Ishikawa (cell line): ENCODE results near the gene EIF4E1B.

ENCODE experiments used
- CEBPB ChIP-seq: IDR thresholded peaks from 2 replicates; pipeline ENCODE4 v1.6.1; 2012
- CREB1 ChIP-seq: IDR thresholded peaks from 2 replicates; pipeline ENCODE4 v1.6.1; 2012; ENCODE audit warnings: low read depth
- EGR1 ChIP-seq: IDR thresholded peaks from 2 replicates; pipeline ENCODE4 v1.6.1; 2012
- EP300 ChIP-seq: IDR thresholded peaks from 2 replicates; pipeline ENCODE4 v1.6.1; 2012; ENCODE audit warnings: borderline replicate concordance
- FOXM1 ChIP-seq: IDR thresholded peaks from 2 replicates; pipeline ENCODE4 v1.6.1; 2012; ENCODE audit warnings: low read depth, borderline replicate concordance
- NFIC ChIP-seq: IDR thresholded peaks from 2 replicates; pipeline ENCODE4 v1.6.1; 2012
- RAD21 ChIP-seq: IDR thresholded peaks from 2 replicates; pipeline ENCODE4 v1.6.1; 2012; ENCODE audit warnings: low read depth
- TAF1 ChIP-seq: IDR thresholded peaks from 2 replicates; pipeline ENCODE4 v1.6.1; 2012; ENCODE audit warnings: low read depth, mild to moderate bottlenecking
- TCF12 ChIP-seq: IDR thresholded peaks from 2 replicates; pipeline ENCODE4 v1.6.1; 2012; ENCODE audit warnings: low read depth
- TEAD4 ChIP-seq: IDR thresholded peaks from 2 replicates; pipeline ENCODE4 v1.6.1; 2012
- YY1 ChIP-seq: IDR thresholded peaks from 2 replicates; pipeline ENCODE4 v1.6.1; 2012; ENCODE audit warnings: low read depth
- ZBTB7A ChIP-seq: IDR thresholded peaks from 2 replicates; pipeline ENCODE4 v1.6.1; 2012; ENCODE audit warnings: low read depth
- TF ChIP-seq, protein P1 (sequence below): IDR thresholded peaks from 2 replicates; pipeline ENCODE4 v1.6.1; 2012
- TF ChIP-seq, protein P2 (sequence below): IDR thresholded peaks from 2 replicates; pipeline ENCODE4 v1.6.1; 2012
- TF ChIP-seq, protein P3 (sequence below): IDR thresholded peaks from 2 replicates; pipeline ENCODE4 v1.6.1; 2012; ENCODE audit warnings: low read depth, mild to moderate bottlenecking

EIF4E1B gene

DNA sequence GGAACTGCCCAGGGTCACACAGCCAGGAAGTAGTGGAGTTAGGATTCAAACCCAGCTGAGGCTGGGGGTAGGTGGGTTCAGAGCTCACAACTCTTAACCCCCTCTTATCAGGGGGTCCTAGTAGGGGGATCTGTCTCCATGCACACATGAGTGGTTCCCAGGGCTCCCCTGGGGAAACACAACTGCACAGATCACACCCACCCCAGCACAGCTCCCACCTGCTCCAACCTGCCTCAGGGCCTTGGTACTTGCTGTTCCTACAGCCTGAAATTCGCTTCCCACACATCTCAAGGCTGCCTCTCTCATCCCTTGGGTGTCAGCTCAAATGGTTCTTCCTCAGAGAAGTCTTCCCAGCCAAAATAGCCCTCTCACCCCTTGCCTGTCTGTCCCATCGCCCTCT, 5.0 kb upstream of the EIF4E1B start:
- no peak for TF ChIP-seq NFIC
- no peak for TF ChIP-seq EP300

DNA sequence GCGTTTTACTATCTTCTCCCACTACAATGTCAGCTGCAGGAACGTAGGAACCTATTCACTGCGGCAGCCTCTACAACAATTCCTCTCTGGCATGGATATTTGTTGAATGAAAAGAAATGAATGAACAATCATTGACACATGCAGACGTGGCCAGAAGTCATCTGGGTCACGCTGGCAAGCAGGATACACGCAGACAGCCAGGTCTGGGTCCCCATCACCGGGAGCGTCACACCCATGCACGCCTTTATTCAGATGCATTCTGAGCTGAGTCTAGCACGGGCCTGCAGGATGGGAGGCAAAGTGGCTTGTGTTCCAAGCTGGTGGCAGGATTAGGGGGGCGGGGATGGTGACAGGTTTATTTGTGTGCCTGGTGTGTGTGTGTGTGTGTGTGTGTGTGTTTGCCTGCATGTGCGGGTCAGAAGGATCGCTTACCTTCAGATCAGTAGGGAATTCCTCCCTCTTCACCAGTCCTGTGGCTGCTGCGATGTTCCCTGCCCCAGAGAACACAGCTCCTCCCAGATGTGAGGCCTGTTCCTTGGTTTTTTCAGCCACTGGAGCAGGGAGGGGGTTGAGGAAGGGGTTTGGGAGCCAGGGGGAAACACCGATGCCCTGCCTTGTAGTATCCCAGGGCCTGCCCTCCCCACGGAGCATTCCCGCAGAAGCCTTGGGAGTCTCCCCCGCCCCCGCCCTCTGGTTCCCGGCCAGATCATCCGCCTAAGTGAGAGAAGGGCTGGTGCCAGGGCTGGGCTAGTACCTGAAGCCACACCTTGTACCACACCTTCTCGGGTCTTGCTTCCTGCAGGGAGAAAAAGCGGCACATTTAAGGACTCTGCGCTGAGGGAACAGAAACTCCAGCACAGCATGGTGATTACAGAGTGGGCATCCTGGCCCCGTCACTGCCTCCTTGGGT, 4.3 kb upstream of the EIF4E1B start:
- TF ChIP-seq, protein P1, sequence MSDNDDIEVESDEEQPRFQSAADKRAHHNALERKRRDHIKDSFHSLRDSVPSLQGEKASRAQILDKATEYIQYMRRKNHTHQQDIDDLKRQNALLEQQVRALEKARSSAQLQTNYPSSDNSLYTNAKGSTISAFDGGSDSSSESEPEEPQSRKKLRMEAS: peak; percentile 34; the same call in 1 of the 2 replicates
- TF ChIP-seq NFIC (no peak), EGR1 (peak; percentile 74; the same call in 1 of the 2 replicates)

- TF ChIP-seq TEAD4 (no peak), EGR1 (no peak), NFIC (peak; percentile 78)
- TF ChIP-seq, protein P2, sequence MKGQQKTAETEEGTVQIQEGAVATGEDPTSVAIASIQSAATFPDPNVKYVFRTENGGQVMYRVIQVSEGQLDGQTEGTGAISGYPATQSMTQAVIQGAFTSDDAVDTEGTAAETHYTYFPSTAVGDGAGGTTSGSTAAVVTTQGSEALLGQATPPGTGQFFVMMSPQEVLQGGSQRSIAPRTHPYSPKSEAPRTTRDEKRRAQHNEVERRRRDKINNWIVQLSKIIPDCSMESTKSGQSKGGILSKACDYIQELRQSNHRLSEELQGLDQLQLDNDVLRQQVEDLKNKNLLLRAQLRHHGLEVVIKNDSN: no peak
These were observed 3.6 kb upstream of the EIF4E1B start for GRCh38 chr5:176626876-176627236.

DNA sequence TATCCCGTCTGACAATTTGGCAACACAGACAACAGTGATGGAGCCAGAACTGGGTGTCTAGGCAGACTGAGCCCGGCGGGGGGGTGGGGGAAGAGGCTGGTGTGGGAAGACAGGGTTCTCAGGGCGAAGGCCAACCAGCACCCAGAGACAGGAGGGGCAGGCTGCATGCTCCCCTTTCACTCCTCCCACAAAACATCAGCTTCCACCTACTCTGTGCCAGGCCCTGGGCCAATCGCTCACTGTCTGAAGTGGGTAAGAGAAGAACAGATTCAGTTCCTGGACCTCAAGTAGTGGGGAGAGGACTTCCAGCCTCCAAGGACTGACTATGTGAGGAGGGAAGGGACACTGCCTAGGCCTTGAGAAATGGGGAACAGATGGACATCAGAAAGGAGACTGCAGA, 2.9 kb upstream of the EIF4E1B start:
- no peak for TF ChIP-seq TEAD4
- TF ChIP-seq TAF1: no peak
- TF ChIP-seq CEBPB: no peak
- no peak for TF ChIP-seq ZBTB7A
- TF ChIP-seq EGR1: no peak
- TF ChIP-seq YY1: no peak
- TF ChIP-seq, protein P2: no peak
- TF ChIP-seq CREB1: no peak
- TF ChIP-seq, protein P1: no peak
- TF ChIP-seq FOXM1: no peak

- TF ChIP-seq, protein P1: no peak
- TF ChIP-seq, protein P3, sequence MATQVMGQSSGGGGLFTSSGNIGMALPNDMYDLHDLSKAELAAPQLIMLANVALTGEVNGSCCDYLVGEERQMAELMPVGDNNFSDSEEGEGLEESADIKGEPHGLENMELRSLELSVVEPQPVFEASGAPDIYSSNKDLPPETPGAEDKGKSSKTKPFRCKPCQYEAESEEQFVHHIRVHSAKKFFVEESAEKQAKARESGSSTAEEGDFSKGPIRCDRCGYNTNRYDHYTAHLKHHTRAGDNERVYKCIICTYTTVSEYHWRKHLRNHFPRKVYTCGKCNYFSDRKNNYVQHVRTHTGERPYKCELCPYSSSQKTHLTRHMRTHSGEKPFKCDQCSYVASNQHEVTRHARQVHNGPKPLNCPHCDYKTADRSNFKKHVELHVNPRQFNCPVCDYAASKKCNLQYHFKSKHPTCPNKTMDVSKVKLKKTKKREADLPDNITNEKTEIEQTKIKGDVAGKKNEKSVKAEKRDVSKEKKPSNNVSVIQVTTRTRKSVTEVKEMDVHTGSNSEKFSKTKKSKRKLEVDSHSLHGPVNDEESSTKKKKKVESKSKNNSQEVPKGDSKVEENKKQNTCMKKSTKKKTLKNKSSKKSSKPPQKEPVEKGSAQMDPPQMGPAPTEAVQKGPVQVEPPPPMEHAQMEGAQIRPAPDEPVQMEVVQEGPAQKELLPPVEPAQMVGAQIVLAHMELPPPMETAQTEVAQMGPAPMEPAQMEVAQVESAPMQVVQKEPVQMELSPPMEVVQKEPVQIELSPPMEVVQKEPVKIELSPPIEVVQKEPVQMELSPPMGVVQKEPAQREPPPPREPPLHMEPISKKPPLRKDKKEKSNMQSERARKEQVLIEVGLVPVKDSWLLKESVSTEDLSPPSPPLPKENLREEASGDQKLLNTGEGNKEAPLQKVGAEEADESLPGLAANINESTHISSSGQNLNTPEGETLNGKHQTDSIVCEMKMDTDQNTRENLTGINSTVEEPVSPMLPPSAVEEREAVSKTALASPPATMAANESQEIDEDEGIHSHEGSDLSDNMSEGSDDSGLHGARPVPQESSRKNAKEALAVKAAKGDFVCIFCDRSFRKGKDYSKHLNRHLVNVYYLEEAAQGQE: no peak
These were observed 1.9 kb upstream of the EIF4E1B start for GRCh38 chr5:176628406-176629228.

DNA sequence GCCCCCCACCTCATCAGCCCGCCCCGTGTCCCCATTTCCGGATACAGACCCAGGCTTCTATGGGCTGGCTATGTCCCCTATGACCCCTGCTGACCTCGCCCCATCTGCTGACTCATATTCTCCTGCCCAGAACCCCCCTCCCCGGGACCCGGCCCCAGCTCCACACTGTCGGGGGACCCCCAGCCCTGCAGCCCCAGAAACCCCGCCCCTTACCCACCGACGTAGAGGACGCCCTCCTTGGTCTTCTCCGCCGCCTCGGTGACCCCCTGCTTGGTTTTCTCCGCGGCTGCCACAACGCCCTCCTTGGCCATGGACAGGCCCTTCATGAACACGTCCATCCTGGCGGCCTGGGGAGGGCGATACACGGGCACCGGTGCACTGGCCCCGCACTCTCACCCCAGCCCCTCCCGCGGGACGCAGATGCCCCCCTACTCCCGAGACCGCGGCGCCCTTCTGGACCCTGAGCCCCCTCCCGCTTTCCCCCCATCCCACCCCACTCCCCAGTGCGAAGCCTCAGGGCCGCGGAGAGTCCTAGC, 1.1 kb upstream of the EIF4E1B start:
- no peak for TF ChIP-seq EP300
- TF ChIP-seq, protein P3: no peak

- TF ChIP-seq TCF12: no peak
- TF ChIP-seq YY1: no peak
- no peak for TF ChIP-seq FOXM1
- TF ChIP-seq NFIC: no peak
- no peak for TF ChIP-seq RAD21
- no peak for TF ChIP-seq EP300
- no peak for TF ChIP-seq CEBPB
- no peak for TF ChIP-seq TAF1
- TF ChIP-seq EGR1: no peak
- TF ChIP-seq TEAD4: no peak
- TF ChIP-seq ZBTB7A: no peak
- TF ChIP-seq, protein P3: no peak
- TF ChIP-seq, protein P1: no peak
These were observed 277 bp downstream of the EIF4E1B start for GRCh38 chr5:176630681-176631222.
